Measurements from ENCODE around the gene PHACTR4. TPM values are rescaled to one million over a fixed set of nuclear protein-coding genes. Genes with fewer than 3 reads are reported as not detected.

PHACTR4 gene
- total and polyA plus RNA-seq, 9 of the 15 experiments (the other 6 are each of a cell fraction or from before 2014, with no cell fraction given): 6.4 to 43.6 (median 14.2) TPM

DNA sequence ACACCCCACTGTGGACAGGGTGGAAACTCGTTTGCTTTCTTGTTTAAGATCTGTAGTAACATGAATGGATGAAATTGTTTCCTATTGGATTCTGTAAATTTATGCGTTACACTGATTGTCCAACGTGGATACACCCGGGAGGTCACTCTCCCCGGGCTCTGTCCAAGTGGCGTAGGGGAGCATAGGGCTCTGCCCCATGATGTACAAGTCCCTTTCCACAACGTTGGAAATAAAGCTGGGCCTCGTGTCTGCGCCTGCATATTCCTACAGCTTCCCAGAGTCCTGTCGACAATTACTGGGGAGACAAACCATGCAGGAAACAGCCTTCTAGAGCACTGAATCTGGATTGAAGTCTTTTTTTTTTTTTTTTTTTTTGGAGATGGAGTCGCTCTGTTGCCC is 137.7 kb downstream of the PHACTR4 start (continued):
- TF ChIP-seq, protein P1, sequence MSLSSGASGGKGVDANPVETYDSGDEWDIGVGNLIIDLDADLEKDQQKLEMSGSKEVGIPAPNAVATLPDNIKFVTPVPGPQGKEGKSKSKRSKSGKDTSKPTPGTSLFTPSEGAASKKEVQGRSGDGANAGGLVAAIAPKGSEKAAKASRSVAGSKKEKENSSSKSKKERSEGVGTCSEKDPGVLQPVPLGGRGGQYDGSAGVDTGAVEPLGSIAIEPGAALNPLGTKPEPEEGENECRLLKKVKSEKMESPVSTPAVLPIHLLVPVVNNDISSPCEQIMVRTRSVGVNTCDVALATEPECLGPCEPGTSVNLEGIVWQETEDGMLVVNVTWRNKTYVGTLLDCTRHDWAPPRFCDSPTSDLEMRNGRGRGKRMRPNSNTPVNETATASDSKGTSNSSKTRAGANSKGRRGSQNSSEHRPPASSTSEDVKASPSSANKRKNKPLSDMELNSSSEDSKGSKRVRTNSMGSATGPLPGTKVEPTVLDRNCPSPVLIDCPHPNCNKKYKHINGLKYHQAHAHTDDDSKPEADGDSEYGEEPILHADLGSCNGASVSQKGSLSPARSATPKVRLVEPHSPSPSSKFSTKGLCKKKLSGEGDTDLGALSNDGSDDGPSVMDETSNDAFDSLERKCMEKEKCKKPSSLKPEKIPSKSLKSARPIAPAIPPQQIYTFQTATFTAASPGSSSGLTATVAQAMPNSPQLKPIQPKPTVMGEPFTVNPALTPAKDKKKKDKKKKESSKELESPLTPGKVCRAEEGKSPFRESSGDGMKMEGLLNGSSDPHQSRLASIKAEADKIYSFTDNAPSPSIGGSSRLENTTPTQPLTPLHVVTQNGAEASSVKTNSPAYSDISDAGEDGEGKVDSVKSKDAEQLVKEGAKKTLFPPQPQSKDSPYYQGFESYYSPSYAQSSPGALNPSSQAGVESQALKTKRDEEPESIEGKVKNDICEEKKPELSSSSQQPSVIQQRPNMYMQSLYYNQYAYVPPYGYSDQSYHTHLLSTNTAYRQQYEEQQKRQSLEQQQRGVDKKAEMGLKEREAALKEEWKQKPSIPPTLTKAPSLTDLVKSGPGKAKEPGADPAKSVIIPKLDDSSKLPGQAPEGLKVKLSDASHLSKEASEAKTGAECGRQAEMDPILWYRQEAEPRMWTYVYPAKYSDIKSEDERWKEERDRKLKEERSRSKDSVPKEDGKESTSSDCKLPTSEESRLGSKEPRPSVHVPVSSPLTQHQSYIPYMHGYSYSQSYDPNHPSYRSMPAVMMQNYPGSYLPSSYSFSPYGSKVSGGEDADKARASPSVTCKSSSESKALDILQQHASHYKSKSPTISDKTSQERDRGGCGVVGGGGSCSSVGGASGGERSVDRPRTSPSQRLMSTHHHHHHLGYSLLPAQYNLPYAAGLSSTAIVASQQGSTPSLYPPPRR (CRISPR knock-in tag; IDR thresholded peaks at IDR 0.05; ENCODE audit: borderline replicate concordance): 0 out of 2 replicates have a peak, but pooled peaks have one; percentile 50
- TF ChIP-seq ZNF551 (CRISPR knock-in tag; IDR thresholded peaks at IDR 0.05) (0 out of 2 replicates have a peak, but pooled peaks have one; percentile 28), BCL6 (CRISPR knock-in tag; IDR thresholded peaks at IDR 0.05) (no peak), ETV6 (IDR thresholded peaks at IDR 0.05; ENCODE audit: borderline replicate concordance in 1 of 2, low read depth in 2 of 2, low read length in 1 of 2) (no peak), ETV6 (CRISPR knock-in tag; IDR thresholded peaks at IDR 0.05; ENCODE audit: borderline replicate concordance) (no peak), GTF2A2 (tag; IDR thresholded peaks at IDR 0.05) (no peak), RFX7 (CRISPR knock-in tag; IDR thresholded peaks at IDR 0.05) (peak; percentile 62; the same call in 1 of the 2 replicates)
- TF ChIP-seq, protein P2, sequence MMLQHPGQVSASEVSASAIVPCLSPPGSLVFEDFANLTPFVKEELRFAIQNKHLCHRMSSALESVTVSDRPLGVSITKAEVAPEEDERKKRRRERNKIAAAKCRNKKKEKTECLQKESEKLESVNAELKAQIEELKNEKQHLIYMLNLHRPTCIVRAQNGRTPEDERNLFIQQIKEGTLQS (IDR thresholded peaks at IDR 0.05): no peak
- TF ChIP-seq, protein P2 (CRISPR knock-in tag; conservative IDR thresholded peaks at IDR 0.05): no peak
- TF ChIP-seq, protein P3, sequence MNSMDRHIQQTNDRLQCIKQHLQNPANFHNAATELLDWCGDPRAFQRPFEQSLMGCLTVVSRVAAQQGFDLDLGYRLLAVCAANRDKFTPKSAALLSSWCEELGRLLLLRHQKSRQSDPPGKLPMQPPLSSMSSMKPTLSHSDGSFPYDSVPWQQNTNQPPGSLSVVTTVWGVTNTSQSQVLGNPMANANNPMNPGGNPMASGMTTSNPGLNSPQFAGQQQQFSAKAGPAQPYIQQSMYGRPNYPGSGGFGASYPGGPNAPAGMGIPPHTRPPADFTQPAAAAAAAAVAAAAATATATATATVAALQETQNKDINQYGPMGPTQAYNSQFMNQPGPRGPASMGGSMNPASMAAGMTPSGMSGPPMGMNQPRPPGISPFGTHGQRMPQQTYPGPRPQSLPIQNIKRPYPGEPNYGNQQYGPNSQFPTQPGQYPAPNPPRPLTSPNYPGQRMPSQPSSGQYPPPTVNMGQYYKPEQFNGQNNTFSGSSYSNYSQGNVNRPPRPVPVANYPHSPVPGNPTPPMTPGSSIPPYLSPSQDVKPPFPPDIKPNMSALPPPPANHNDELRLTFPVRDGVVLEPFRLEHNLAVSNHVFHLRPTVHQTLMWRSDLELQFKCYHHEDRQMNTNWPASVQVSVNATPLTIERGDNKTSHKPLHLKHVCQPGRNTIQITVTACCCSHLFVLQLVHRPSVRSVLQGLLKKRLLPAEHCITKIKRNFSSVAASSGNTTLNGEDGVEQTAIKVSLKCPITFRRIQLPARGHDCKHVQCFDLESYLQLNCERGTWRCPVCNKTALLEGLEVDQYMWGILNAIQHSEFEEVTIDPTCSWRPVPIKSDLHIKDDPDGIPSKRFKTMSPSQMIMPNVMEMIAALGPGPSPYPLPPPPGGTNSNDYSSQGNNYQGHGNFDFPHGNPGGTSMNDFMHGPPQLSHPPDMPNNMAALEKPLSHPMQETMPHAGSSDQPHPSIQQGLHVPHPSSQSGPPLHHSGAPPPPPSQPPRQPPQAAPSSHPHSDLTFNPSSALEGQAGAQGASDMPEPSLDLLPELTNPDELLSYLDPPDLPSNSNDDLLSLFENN (IDR thresholded peaks at IDR 0.05; ENCODE audit: low read depth in 2 of 2, low read length in 2 of 2): 0 out of 4 replicates have a peak, but pooled peaks of 1 of the 2 experiments have one; percentile 15
- TF ChIP-seq, protein P4, sequence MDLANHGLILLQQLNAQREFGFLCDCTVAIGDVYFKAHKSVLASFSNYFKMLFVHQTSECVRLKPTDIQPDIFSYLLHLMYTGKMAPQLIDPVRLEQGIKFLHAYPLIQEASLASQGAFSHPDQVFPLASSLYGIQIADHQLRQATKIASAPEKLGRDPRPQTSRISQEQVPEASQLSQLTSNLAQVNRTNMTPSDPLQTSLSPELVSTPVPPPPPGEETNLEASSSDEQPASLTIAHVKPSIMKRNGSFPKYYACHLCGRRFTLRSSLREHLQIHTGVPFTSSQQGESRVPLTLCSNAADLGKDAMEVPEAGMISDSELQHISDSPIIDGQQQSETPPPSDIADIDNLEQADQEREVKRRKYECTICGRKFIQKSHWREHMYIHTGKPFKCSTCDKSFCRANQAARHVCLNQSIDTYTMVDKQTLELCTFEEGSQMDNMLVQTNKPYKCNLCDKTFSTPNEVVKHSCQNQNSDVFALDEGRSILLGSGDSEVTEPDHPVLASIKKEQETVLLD (IDR thresholded peaks at IDR 0.05): no peak

All from K562 (cell line).